Measurements from ENCODE around the gene HPCAL1.
A peak's percentile ranks its signal among the peaks of the same experiment; 100 is the strongest.
"Not testable (repeated sequence)": the region's sequence is repeated elsewhere in the genome, so short reads cannot be mapped to it uniquely, and the experiment has no call there.

Gene HPCAL1

GRCh38 chr2:10285191-10285555 lies 17.5 kb upstream of the HPCAL1 start:
- DNase-seq (ENCODE audit: low read depth): no peak

- DNase-seq (ENCODE audit: low read depth): no peak
Observed at GRCh38 chr2:10285556-10286198, 17.0 kb upstream of the HPCAL1 start.

- no peak for DNase-seq (ENCODE audit: low read depth)
Observed at GRCh38 chr2:10286216-10287037, 16.3 kb upstream of the HPCAL1 start.

- DNase-seq (ENCODE audit: low read depth): no peak
Observed at GRCh38 chr2:10287761-10288160, 14.9 kb upstream of the HPCAL1 start.

GRCh38 chr2:10288606-10289005 lies 14.1 kb upstream of the HPCAL1 start:
- DNase-seq (ENCODE audit: low read depth): no peak

GRCh38 chr2:10289352-10289751 lies 13.4 kb upstream of the HPCAL1 start:
- DNase-seq (ENCODE audit: low read depth): no peak

GRCh38 chr2:10289891-10290290 lies 12.8 kb upstream of the HPCAL1 start:
- DNase-seq (ENCODE audit: low read depth): no peak

GRCh38 chr2:10291376-10291775 lies 11.3 kb upstream of the HPCAL1 start:
- DNase-seq (ENCODE audit: low read depth): not testable (repeated sequence)

GRCh38 chr2:10292033-10292432 lies 10.7 kb upstream of the HPCAL1 start:
- no peak for DNase-seq (ENCODE audit: low read depth)

GRCh38 chr2:10293603-10294002 lies 9.1 kb upstream of the HPCAL1 start:
- DNase-seq (ENCODE audit: low read depth): no peak

- DNase-seq (ENCODE audit: low read depth): no peak
Observed at GRCh38 chr2:10294077-10294476, 8.6 kb upstream of the HPCAL1 start.

GRCh38 chr2:10295649-10296048 lies 7.1 kb upstream of the HPCAL1 start:
- DNase-seq (ENCODE audit: low read depth): not testable (repeated sequence)

- no peak for DNase-seq (ENCODE audit: low read depth)
Observed at GRCh38 chr2:10296142-10296541, 6.6 kb upstream of the HPCAL1 start.

- no peak for DNase-seq (ENCODE audit: low read depth)
Observed at GRCh38 chr2:10297191-10297830, 5.4 kb upstream of the HPCAL1 start.

GRCh38 chr2:10297959-10298531 lies 4.7 kb upstream of the HPCAL1 start:
- DNase-seq (ENCODE audit: low read depth): peak; percentile 48

- not testable (repeated sequence) for DNase-seq (ENCODE audit: low read depth)
Observed at GRCh38 chr2:10298777-10299176, 3.9 kb upstream of the HPCAL1 start.

GRCh38 chr2:10300328-10300920 lies 2.3 kb upstream of the HPCAL1 start:
- no peak for DNase-seq (ENCODE audit: low read depth)

GRCh38 chr2:10300997-10301940 lies 1.4 kb upstream of the HPCAL1 start:
- DNase-seq (ENCODE audit: low read depth): no peak

- no peak for DNase-seq (ENCODE audit: low read depth)
Observed at GRCh38 chr2:10301941-10302478, 694 bp upstream of the HPCAL1 start.

GRCh38 chr2:10303181-10303693 lies 533 bp downstream of the HPCAL1 start:
- DNase-seq (ENCODE audit: low read depth): no peak
